HCT116 (cell line): ENCODE measurements around the gene OR56A5. TPM values are rescaled to one million over a fixed set of nuclear protein-coding genes. Genes with fewer than 3 reads are reported as not detected.

ENCODE experiments used
- ATAC-seq: fragments of 200-7000 bp; cut with Tn5 transposase; 2 replicates; pipeline ENCODE4 v1.9.1; 2020; ENCODE audit warnings: mild to moderate bottlenecking, moderate library complexity
- BruUV-seq: library from RNA; stranded (reverse); fragments of 400-500 nt; replicated peaks from 2 replicates; lab custom pipeline; 2021; lab: Mats Ljungman, UMichigan
- CTCF ChIA-PET: fragments of 300-600 bp; sonication (Branson Sonifier 250); formaldehyde crosslinking; loops from one replicate; lab custom pipeline; 2021; ENCODE audit warnings: antibody characterized with exemption; lab: Charles Lee
- POLR2A ChIA-PET: fragments of 300-600, 350-600 bp; sonication (Branson Sonifier 250); formaldehyde crosslinking; loops from one replicate; lab custom pipeline; 2021; ENCODE audit warnings: antibody characterized with exemption; lab: Charles Lee
- RAD21 ChIA-PET, 2 experiments: fragments of 300-600 bp; sonication (Branson Sonifier 250); formaldehyde crosslinking; loops; one replicate each; lab custom pipeline; 2023; ENCODE audit warnings: low total read pairs in 2 of 2; ENCODE audit not compliant: uncharacterized antibody in 2 of 2, unreplicated experiment in 2 of 2, low non-redundant PET in 1 of 2; lab: Charles Lee
- DNase-seq: peaks from one replicate; pipeline ENCODE4 v3.0.0-alpha.2; 2010; ENCODE audit warnings: low read depth, low spot score
- H2AFZ ChIP-seq: fragments of 200-600 bp; shearing (Covaris generic), sonication (generic); 2 replicates; pipeline ENCODE4 v1.6.1; 2017; ENCODE audit warnings: low read depth, mixed run types, mixed read lengths, antibody characterized with exemption, low read length; ENCODE audit not compliant: poor library complexity, severe bottlenecking
- H3K27ac ChIP-seq: 2 replicates; pipeline ENCODE4 v1.5.1; 2012; ENCODE audit warnings: low read depth, low read length
- H3K27me3 ChIP-seq: fragments of 200-600 bp; sonication (generic); 2 replicates; pipeline ENCODE4 v1.6.1; 2016; ENCODE audit warnings: mixed run types, low read length, mixed read lengths; ENCODE audit not compliant: insufficient read depth
- H3K36me3 ChIP-seq, 2 experiments: fragments of 200-500 bp in 1 of 2; fragments of 200-600 bp in 1 of 2; sonication (Bioruptor generic) in 1 of 2; sonication (generic) in 1 of 2; 2 replicates each; pipeline versions ENCODE4 v1.5.1 to v1.6.1; 2014 to 2016; ENCODE audit warnings: low read length in 2 of 2, inconsistent platforms in 1 of 2, mixed read lengths in 1 of 2, mixed run types in 1 of 2; ENCODE audit not compliant: insufficient read depth in 2 of 2, control insufficient read depth in 1 of 2
- H3K4me1 ChIP-seq, 2 experiments: fragments of 200-600 bp in 1 of 2; sonication (generic) in 1 of 2; 2 replicates each; pipeline versions ENCODE4 v1.5.1 to v1.6.1; 2012 to 2017; ENCODE audit warnings: low read length in 2 of 2, inconsistent platforms in 1 of 2, mild to moderate bottlenecking in 1 of 2, mixed read lengths in 1 of 2, mixed run types in 1 of 2, moderate library complexity in 1 of 2; ENCODE audit not compliant: insufficient read depth in 2 of 2, control insufficient read depth in 1 of 2
- H3K4me2 ChIP-seq: fragments of 200-600 bp; sonication (generic); 2 replicates; pipeline ENCODE4 v1.6.1; 2017; ENCODE audit warnings: mixed run types, low read length, mixed read lengths
- H3K4me3 ChIP-seq, 2 experiments: fragments of 200-600 bp in 1 of 2; sonication (generic) in 1 of 2; replicated peaks in 1 of 2; 2 replicates each; pipeline ENCODE4 v1.5.1; 2011 to 2016; ENCODE audit warnings: low read length in 2 of 2, control low read depth in 1 of 2, low read depth in 1 of 2, mild to moderate bottlenecking in 1 of 2, mixed read lengths in 1 of 2, mixed run types in 1 of 2
- H3K79me2 ChIP-seq: fragments of 200-600 bp; sonication (generic); 2 replicates; pipeline ENCODE4 v1.6.1; 2017; ENCODE audit warnings: mild to moderate bottlenecking, mixed run types, low read length, moderate library complexity, mixed read lengths; ENCODE audit not compliant: insufficient read depth
- H3K9ac ChIP-seq: fragments of 200-600 bp; sonication (generic); 2 replicates; pipeline ENCODE4 v1.6.1; 2016; ENCODE audit warnings: low read length, mixed read lengths
- H3K9me2 ChIP-seq: fragments of 200-600 bp; sonication (generic), shearing (Covaris generic); 2 replicates; pipeline ENCODE4 v1.6.1; 2017; ENCODE audit warnings: mixed run types, mild to moderate bottlenecking, moderate library complexity; ENCODE audit not compliant: insufficient read depth
- H3K9me3 ChIP-seq, 2 experiments: fragments of 200-500 bp in 1 of 2; fragments of 200-600 bp in 1 of 2; sonication (Bioruptor generic) in 1 of 2; sonication (generic) in 1 of 2; 2 replicates each; pipeline ENCODE4 v1.6.1; 2014 to 2017; ENCODE audit warnings: low read length in 2 of 2, mixed read lengths in 2 of 2, inconsistent platforms in 1 of 2, low read depth in 1 of 2, mild to moderate bottlenecking in 1 of 2, mixed run types in 1 of 2, moderate library complexity in 1 of 2; ENCODE audit not compliant: control insufficient read depth in 1 of 2, insufficient read depth in 1 of 2
- H4K20me1 ChIP-seq: fragments of 200-600 bp; sonication (generic), shearing (Covaris generic); 2 replicates; pipeline ENCODE4 v1.6.1; 2017; ENCODE audit warnings: mixed run types, mild to moderate bottlenecking, moderate library complexity; ENCODE audit not compliant: insufficient read depth
- CEBPB ChIP-seq: IDR thresholded peaks from 2 replicates; pipeline ENCODE4 v1.6.1; 2012; ENCODE audit warnings: low read depth
- ELF1 ChIP-seq: IDR thresholded peaks from 2 replicates; pipeline ENCODE4 v1.6.1; 2012; ENCODE audit warnings: low read depth, borderline replicate concordance
- EZH2 ChIP-seq: fragments of 200-600 bp; sonication (generic); IDR thresholded peaks from 2 replicates; pipeline ENCODE4 v1.6.1; 2017; ENCODE audit warnings: antibody characterized with exemption, mixed run types
- FOSL1 ChIP-seq: IDR thresholded peaks from 2 replicates; pipeline ENCODE4 v1.6.1; 2012; ENCODE audit warnings: low read depth
- REST ChIP-seq: IDR thresholded peaks from 2 replicates; pipeline ENCODE4 v1.6.1; 2012; ENCODE audit warnings: low read depth
- SP1 ChIP-seq: IDR thresholded peaks from 2 replicates; pipeline ENCODE4 v1.6.1; 2012; ENCODE audit warnings: low read depth
- SRF ChIP-seq: IDR thresholded peaks from 2 replicates; pipeline ENCODE4 v1.6.1; 2012; ENCODE audit warnings: low read depth
- YY1 ChIP-seq: IDR thresholded peaks from 2 replicates; pipeline ENCODE4 v1.6.1; 2011; ENCODE audit warnings: low read length, low read depth, moderate library complexity, mild to moderate bottlenecking; ENCODE audit not compliant: insufficient replicate concordance; ENCODE audit errors: extremely low read depth
- ZNF274 ChIP-seq: fragments of 200-500 bp; sonication (Bioruptor generic); IDR thresholded peaks from 2 replicates; pipeline ENCODE4 v1.6.1; 2014; ENCODE audit warnings: mild to moderate bottlenecking, low read depth, low read length, inconsistent platforms
- intact Hi-C: fragments of 100-400 bp; cut with micrococcal nuclease; formaldehyde crosslinking; loops from 2 replicates; pipeline ENCODE4 v1.10.0; 2022
- total RNA-seq: library from RNA; stranded (reverse); gene quantifications from one replicate; pipeline ENCODE4 v1.2.1, GENCODE V29; 2021; ENCODE audit not compliant: unreplicated experiment
- TF ChIP-seq, protein P1 (sequence below), 3 experiments: fragments of 200-600 bp in 1 of 3; sonication (generic) in 1 of 3; IDR thresholded peaks in 2 of 3; conservative IDR thresholded peaks in 1 of 3; 2 replicates each; pipeline ENCODE4 v1.5.1; 2012 to 2017; ENCODE audit warnings: low read depth in 2 of 3, low read length in 2 of 3, antibody characterized with exemption in 1 of 3, borderline replicate concordance in 1 of 3, control low read depth in 1 of 3, mild to moderate bottlenecking in 1 of 3, mixed read lengths in 1 of 3, mixed run types in 1 of 3, moderate library complexity in 1 of 3; ENCODE audit not compliant: insufficient read depth in 1 of 3
- TF ChIP-seq, protein P2 (sequence below): IDR thresholded peaks from 2 replicates; pipeline ENCODE4 v1.6.1; 2011; ENCODE audit warnings: mild to moderate bottlenecking, low read length, moderate library complexity; ENCODE audit not compliant: insufficient replicate concordance; ENCODE audit errors: extremely low read depth

OR56A5 gene
- total RNA-seq, 1 experiment from 2014 or later: not detected

DNA sequence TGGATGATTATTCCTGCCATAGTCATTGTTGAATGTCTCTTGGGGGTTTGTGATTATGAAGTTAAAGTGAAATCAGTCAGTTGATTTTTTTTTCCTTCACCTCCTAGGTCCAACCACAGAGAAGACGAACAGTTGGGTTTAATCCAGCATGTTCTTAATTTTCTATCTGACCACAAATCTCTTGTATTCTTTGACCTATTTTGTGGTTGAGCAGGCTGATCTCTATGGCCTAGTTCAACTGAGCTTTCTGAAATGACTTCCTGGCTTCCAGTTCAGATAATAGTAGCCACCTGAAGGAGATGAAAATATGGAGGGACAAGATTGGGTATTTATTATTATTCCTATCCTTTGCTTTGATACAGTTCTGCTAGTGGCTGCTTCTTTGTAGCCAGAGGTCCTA lies 5.2 kb upstream of the OR56A5 start:
- BruUV-seq: no TSS peak
- Histone ChIP-seq H3K27me3 (peaks cover 29% of the 10 kb centered on the region), H3K9me2 (no peaks in the 10 kb centered on the region), H3K4me3 (no peak overlapping the region), H3K4me1 (no peaks in the 10 kb centered on the region), H3K9me3 (no peaks in the 10 kb centered on the region), H3K36me3 (no peaks in the 10 kb centered on the region), H3K79me2 (no peaks in the 10 kb centered on the region), H3K9ac (no peak overlapping the region), H3K4me2 (no peak overlapping the region), H3K27ac (no peak overlapping the region), H2AFZ (no peak overlapping the region), H4K20me1 (no peaks in the 10 kb centered on the region)
- RAD21 ChIA-PET: no interaction called here
- DNase-seq (no peak), ATAC-seq (no peak)
- CTCF ChIA-PET: no interaction called here
- TF ChIP-seq ELF1 (no peak), CEBPB (no peak), SRF (no peak), REST (no peak), FOSL1 (no peak), YY1 (no peak), ZNF274 (no peak), EZH2 (no peak), SP1 (no peak)
- TF ChIP-seq, protein P1, sequence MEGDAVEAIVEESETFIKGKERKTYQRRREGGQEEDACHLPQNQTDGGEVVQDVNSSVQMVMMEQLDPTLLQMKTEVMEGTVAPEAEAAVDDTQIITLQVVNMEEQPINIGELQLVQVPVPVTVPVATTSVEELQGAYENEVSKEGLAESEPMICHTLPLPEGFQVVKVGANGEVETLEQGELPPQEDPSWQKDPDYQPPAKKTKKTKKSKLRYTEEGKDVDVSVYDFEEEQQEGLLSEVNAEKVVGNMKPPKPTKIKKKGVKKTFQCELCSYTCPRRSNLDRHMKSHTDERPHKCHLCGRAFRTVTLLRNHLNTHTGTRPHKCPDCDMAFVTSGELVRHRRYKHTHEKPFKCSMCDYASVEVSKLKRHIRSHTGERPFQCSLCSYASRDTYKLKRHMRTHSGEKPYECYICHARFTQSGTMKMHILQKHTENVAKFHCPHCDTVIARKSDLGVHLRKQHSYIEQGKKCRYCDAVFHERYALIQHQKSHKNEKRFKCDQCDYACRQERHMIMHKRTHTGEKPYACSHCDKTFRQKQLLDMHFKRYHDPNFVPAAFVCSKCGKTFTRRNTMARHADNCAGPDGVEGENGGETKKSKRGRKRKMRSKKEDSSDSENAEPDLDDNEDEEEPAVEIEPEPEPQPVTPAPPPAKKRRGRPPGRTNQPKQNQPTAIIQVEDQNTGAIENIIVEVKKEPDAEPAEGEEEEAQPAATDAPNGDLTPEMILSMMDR (IDR thresholded peaks at IDR 0.05 in 2 of 3, conservative IDR thresholded peaks at IDR 0.05 in 1 of 3; ENCODE audit: borderline replicate concordance in 1 of 3, insufficient read depth in 1 of 3, low read depth in 2 of 3, low read length in 2 of 3): no peak
- TF ChIP-seq, protein P2, sequence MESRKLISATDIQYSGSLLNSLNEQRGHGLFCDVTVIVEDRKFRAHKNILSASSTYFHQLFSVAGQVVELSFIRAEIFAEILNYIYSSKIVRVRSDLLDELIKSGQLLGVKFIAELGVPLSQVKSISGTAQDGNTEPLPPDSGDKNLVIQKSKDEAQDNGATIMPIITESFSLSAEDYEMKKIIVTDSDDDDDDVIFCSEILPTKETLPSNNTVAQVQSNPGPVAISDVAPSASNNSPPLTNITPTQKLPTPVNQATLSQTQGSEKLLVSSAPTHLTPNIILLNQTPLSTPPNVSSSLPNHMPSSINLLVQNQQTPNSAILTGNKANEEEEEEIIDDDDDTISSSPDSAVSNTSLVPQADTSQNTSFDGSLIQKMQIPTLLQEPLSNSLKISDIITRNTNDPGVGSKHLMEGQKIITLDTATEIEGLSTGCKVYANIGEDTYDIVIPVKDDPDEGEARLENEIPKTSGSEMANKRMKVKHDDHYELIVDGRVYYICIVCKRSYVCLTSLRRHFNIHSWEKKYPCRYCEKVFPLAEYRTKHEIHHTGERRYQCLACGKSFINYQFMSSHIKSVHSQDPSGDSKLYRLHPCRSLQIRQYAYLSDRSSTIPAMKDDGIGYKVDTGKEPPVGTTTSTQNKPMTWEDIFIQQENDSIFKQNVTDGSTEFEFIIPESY: no peak
- intact Hi-C loops: no loop called here
- POLR2A ChIA-PET: no interaction called here
